Stimulated activated CD4-positive, alpha-beta T cell treated with anti-CD3 and anti-CD28 coated beads, Interleukin-4, amount 100 ng/mL, for 24 hours (primary cell): ENCODE data around the gene GMNC.
A peak's percentile ranks its signal among the peaks of the same experiment; 100 is the strongest.
"Not testable (repeated sequence)": the region's sequence is repeated elsewhere in the genome, so short reads cannot be mapped to it uniquely, and the experiment has no call there.

Experiments used
- DNase-seq: peaks from one replicate; pipeline ENCODE4 v3.0.0-alpha.2; 2020

GMNC gene, protein sequence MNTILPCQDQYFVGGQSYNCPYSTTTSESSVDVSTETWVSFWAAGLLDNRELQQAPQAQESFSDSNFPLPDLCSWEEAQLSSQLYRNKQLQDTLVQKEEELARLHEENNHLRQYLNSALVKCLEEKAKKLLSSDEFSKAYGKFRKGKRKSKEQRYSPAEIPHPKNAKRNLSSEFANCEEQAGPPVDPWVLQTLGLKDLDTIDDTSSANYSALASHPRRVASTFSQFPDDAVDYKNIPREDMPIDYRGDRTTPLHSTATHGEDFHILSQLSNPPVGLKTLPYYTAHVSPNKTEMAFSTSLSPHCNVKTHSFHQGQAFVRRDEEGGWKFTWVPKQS

GRCh38 chr3:190862209-190863118 is at the start of gene GMNC:
GMNC (minus strand) TSS chr3:190862694; CDS start chr3:190862615, 79 bp downstream.
- peak; percentile 15 for DNase-seq

- no peak for DNase-seq
Observed at GRCh38 chr3:190911382-190911781, 48.9 kb upstream of the GMNC start.

DNA sequence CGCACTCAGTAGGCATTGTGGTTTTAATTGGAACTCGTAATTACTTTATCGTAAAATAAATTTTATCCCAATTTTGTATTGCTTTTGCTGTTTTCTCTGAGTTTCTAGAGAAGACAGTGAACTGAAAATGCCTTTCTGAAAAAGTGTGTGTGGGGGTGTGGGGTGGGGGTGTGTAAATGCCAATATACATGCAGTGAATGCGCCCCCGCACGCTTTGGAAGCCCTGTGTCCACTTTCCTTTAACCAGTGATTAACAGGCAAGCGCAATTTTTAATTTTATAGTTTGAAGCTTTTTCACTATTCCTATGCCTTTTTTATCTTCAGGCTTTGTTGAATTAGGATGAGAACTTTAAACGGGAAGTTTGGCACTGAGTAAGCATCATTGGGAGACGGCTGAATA is 47.4 kb upstream of the GMNC start:
- no peak for DNase-seq

DNA sequence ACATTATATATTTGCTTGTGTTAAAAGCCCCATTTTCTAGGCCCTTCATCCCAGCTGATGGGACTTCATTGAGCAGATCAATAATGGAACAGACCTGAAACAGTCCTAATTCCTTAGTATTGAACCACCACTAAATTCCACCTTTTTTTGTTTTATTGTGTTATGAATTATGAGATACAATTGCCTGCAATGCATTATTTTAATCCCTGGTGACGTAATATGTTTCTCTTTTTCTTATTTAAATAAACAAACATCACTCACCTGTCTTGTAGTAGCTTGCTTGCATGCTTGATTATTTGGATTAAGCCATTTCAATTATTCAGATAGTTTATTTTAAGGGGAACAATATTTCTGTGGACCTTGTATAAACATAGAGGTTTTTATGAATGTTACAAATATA is 40.7 kb upstream of the GMNC start:
- no peak for DNase-seq

DNA sequence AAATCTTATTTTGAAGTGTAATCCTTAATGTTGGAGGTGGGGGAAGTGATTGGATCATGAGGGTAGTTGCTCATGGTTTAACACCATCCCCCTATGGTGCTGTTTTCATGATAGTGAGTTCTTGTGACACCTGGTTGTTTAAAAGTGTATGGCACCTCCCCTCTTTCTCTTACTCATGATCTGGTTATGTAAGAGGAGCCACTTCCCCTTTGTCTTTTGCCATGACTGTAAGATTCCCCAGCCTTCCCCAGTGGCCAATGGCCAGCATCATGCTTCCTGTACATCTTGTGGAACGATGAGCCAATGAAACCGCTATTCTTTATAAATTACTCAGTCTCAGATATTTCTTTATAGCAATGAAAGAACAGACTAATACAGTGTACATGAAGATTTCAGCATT is 39.8 kb upstream of the GMNC start:
- DNase-seq = no peak

- DNase-seq = no peak
Observed at GRCh38 chr3:190892395-190892902, 30.0 kb upstream of the GMNC start.

GRCh38 chr3:190886945-190887344 is 24.5 kb upstream of the GMNC start:
- DNase-seq = no peak

- DNase-seq = peak; percentile 27
Observed at GRCh38 chr3:190883973-190884832, 21.7 kb upstream of the GMNC start.

- no peak for DNase-seq
Observed at GRCh38 chr3:190883141-190883540, 20.6 kb upstream of the GMNC start.

DNA sequence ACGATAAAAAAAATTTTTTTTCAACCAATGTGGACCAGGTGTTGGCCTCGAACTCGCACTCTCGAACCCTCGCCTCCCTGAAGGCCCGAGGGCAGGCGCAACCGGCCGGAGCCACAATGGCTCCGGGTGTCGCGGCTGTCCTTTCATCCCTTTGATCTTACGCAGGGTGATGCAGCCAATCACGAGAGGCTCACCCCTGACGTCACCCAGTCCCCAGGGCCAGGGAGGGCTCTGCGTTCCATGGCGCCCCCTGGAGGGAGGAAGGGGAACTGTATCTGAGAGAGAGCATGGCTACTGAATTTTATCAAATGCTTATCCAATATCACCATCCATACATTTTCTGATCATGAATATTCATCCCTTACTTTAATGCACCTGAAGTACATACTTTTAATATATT is 15.4 kb upstream of the GMNC start:
- no peak for DNase-seq

DNA sequence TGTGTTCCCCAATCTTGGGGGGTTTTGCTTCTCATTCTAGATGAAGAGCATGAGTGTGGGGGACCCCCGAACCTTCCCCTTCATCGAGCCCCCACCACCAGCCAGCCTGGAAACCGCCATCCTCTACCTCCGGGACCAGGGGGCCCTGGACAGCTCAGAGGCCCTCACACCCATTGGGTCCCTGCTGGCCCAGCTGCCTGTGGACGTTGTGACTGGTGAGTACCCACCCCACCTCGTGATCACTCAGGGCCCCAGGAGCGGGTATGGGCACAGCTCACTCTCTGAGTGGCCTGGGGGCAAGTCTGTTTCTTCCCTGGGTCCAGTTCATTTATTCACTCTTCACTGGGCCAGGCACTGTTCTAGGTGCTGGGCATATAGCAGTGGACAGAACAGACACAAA is 13.9 kb upstream of the GMNC start:
- not testable (repeated sequence) for DNase-seq

GRCh38 chr3:190875061-190875460 is 12.6 kb upstream of the GMNC start:
- DNase-seq = not testable (repeated sequence)

DNA sequence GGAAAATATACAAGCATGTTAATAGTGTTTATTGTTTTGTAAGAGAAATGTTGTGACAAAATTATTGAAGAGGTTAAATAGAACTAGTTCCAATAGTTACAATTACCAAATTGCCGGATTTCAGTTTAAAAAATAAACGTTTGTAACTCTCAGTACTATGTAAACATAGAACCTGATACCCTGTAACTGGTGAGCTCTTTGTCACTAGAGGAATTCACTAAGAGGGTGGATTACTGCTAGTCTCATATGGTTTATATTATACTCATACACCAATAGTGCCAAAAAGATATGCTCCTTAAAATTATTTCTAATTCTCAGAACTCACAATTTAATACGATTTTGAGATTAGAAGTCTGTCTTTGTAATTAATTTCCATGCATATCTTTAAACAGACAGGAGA is 7.6 kb upstream of the GMNC start:
- DNase-seq = no peak

DNA sequence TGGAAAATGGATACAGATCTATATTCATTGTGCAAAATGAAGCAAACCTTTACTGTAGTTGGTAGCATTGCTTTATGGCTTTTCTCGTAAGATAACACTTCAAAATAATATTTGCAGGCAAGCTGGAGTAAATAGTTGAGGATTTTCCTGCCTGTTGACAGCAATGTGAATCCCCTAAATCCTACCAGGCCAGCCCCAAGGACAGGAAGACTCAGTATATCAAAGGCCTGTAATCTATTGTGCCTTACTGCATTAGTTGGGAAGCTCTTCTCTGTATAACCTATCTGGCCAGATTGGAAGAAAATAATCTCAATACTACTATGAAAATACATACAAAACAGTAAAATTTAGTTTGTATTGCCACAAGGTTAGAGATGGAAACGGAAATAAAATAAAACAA is 4.6 kb upstream of the GMNC start:
- DNase-seq = no peak

DNA sequence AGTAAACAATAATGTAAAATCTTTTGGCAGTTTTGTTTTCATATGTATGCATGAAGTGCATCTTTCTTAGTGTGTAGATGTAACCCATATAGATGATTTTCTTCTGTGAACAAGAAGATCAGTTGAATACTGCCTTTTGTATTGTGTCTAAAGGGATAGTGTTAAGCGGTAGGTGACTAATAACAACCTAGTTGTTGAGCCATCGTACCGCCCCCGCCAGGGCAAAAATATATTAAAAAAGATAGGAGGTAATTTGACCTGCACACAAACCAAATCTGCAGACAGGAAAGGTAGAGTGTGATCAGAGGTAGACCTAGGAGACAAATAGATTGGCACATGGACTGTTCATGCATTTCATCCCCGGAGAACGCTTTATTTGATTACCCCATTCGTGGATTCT is 3.3 kb upstream of the GMNC start:
- no peak for DNase-seq

DNA sequence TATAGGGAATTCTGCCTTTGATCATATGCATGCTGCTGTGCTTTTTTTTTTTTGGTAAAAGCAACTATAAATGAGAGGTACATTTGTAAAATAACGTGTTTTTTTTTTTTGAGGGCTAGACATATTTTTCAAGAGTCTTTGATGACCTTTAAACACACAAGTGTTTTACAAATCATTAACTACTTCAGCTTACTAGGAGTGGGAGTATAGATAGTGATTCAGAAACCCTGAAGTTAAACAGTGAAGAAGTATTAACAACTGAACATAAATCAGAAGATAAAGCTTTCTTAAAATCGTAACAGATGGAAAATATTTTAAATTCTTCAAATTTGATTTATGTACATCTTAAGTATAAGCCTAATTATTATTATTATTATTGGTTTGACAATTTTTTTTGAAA is 2.9 kb upstream of the GMNC start:
- no peak for DNase-seq

GRCh38 chr3:190864002-190864401 is 1.5 kb upstream of the GMNC start:
- no peak for DNase-seq

GRCh38 chr3:190863119-190863465 is 598 bp upstream of the GMNC start:
- DNase-seq = no peak

DNA sequence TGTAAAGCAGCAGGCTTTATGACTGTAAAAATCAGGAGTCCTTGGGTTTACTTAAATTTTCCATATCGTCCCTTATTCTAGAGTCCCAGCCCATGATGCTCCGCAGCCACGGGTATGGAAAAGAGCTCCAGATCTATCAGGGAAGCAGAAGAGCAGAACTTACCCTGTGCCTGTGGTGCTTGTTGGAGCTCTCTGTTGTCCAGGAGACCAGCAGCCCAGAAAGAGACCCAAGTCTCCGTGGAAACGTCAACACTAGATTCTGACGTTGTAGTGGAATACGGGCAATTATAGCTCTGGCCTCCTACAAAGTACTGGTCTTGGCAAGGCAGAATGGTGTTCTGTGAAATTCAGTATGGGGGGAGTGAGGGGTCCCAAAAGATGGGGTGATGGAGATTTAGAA is 2.0 kb downstream of the GMNC start:
- no peak for DNase-seq

DNA sequence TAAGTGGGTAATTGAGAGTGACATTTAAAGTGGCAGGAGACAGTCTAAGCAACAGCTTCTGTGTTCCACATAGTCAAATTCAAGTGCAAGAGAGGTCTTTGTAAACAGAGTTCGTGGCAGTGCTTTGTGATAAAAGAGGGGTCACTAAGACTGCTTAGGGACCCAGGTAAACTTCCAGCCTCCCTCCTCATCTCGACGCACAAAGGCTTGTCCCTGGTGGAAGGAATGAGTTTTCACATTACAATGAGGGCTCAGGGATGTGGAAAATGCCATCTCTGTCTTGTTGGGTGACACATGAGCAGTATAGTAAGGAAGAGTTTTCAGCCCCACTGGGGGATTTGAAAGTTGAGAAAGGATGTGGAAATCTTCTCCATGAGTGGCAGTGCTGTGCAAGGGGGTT is 7.3 kb downstream of the GMNC start:
- DNase-seq = no peak

DNA sequence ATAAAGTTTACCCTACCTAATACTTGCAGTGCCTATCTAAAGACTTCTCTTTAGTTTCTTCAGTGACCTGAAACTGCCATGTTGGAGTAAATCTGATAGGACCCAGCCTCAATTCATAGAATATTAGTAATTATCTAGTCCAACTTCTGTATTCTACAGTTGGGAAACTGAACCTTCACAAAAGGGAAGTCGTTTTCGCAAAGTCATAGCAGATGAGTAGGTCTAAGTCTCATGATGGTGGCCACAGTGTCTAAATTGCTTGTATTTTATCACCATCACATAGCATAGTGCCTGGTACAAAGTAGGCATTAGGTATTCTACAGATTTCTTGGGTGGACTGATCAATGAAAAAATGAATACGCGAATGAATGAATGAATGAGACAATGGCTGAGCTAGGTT is 8.4 kb downstream of the GMNC start:
- DNase-seq = no peak

DNA sequence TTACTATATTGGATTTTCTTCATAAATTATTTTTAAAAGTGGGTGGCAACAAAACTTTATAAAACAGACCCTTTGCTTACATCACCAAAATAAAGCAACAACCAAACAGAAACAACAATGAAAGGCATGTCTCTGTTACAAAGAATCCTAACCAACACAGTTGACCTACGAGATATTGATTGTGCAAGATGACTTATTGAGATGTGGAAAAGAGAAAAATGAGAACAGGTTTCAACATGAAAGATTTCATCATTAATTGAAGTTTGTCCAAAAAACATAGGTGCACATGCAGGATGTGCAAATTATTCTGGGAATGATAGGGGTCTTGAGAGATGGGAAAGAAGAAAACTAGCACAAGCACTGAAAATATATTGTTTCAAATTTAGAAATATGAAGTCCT is 9.0 kb downstream of the GMNC start:
- no peak for DNase-seq

GRCh38 chr3:190849607-190850006 is 12.9 kb downstream of the GMNC start:
- DNase-seq = no peak
